IMR-90 (cell line): ENCODE results near the gene GSTA5. TPM values are rescaled to one million over a fixed set of nuclear protein-coding genes. Genes with fewer than 3 reads are reported as not detected.

Source experiments
- ATAC-seq: fragments of 200-7000 bp; cut with Tn5 transposase; 2 replicates; pipeline ENCODE4 v1.9.1; 2020; ENCODE audit warnings: low read depth, mild to moderate bottlenecking, moderate library complexity
- BruUV-seq: library from RNA; stranded (reverse); fragments of 400-500 nt; replicated peaks from 2 replicates; lab custom pipeline; 2021; lab: Mats Ljungman, UMichigan
- CTCF ChIA-PET: fragments of 300-600 bp; formaldehyde crosslinking; extraction: SDS; loops from one replicate; lab custom pipeline; 2021; ENCODE audit warnings: antibody characterized with exemption; lab: Yijun Ruan, JAX
- POLR2A ChIA-PET: fragments of 300-600 bp; sonication (Branson Sonifier 250); formaldehyde crosslinking; loops from one replicate; lab custom pipeline; 2022; ENCODE audit warnings: antibody characterized with exemption; ENCODE audit not compliant: unreplicated experiment; lab: Charles Lee
- DNase-seq: peaks from one replicate; pipeline ENCODE4 v3.0.0; 2013
- H2AFZ ChIP-seq: replicated peaks from 2 replicates; pipeline ENCODE3; 2013; ENCODE audit warnings: low read length, mild to moderate bottlenecking; ENCODE audit not compliant: poor library complexity
- H2AK5ac ChIP-seq: 2 replicates; pipeline ENCODE4 v1.6.1; 2013; ENCODE audit warnings: low read depth, low read length, inconsistent platforms
- H2AK9ac ChIP-seq: replicated peaks from 2 replicates; pipeline ENCODE3; 2013; ENCODE audit warnings: mild to moderate bottlenecking, low read depth, low read length, moderate library complexity; ENCODE audit not compliant: poor library complexity
- H2BK120ac ChIP-seq: 2 replicates; pipeline ENCODE4 v1.6.1; 2013; ENCODE audit warnings: low read depth, low read length, inconsistent platforms
- H2BK15ac ChIP-seq: 3 replicates; pipeline ENCODE4 v1.6.1; 2013; ENCODE audit warnings: low read depth, low read length, inconsistent platforms
- H2BK20ac ChIP-seq: 2 replicates; pipeline ENCODE4 v1.6.1; 2013; ENCODE audit warnings: low read depth, mild to moderate bottlenecking, inconsistent platforms, low read length, moderate library complexity
- H2BK5ac ChIP-seq: 2 replicates; pipeline ENCODE4 v1.6.1; 2013; ENCODE audit warnings: mild to moderate bottlenecking, low read depth, low read length, inconsistent platforms; ENCODE audit not compliant: poor library complexity, severe bottlenecking
- H3K14ac ChIP-seq: replicated peaks from 2 replicates; pipeline ENCODE4 v1.6.1; 2013; ENCODE audit warnings: low read depth, low read length, inconsistent platforms
- H3K18ac ChIP-seq: 2 replicates; pipeline ENCODE4 v1.6.1; 2013; ENCODE audit warnings: low read depth, low read length, control low read depth
- H3K23ac ChIP-seq: 2 replicates; pipeline ENCODE4 v1.6.1; 2013; ENCODE audit warnings: low read depth, low read length, inconsistent platforms
- H3K27ac ChIP-seq: 2 replicates; pipeline ENCODE4 v1.5.1; 2013; ENCODE audit warnings: mild to moderate bottlenecking, control low read depth, low read length; ENCODE audit not compliant: insufficient read depth
- H3K27me3 ChIP-seq: 2 replicates; pipeline ENCODE4 v1.6.1; 2013; ENCODE audit warnings: low read length; ENCODE audit not compliant: control insufficient read depth, insufficient read depth
- H3K36me3 ChIP-seq: 2 replicates; pipeline ENCODE4 v1.6.1; 2013; ENCODE audit warnings: low read length, mixed read lengths; ENCODE audit not compliant: control insufficient read depth, insufficient read depth
- H3K4ac ChIP-seq: 2 replicates; pipeline ENCODE4 v1.6.1; 2013; ENCODE audit warnings: low read depth, low read length, inconsistent platforms
- H3K4me1 ChIP-seq: 2 replicates; pipeline ENCODE4 v1.6.1; 2013; ENCODE audit warnings: low read length, mixed read lengths; ENCODE audit not compliant: control insufficient read depth, insufficient read depth
- H3K4me2 ChIP-seq: 2 replicates; pipeline ENCODE4 v1.6.1; 2013; ENCODE audit warnings: low read depth, mild to moderate bottlenecking, control low read depth, low read length, moderate library complexity
- H3K4me3 ChIP-seq: 2 replicates; pipeline ENCODE4 v1.5.1; 2013; ENCODE audit warnings: low read depth, mild to moderate bottlenecking, control low read depth, low read length, moderate library complexity; ENCODE audit not compliant: insufficient read depth
- H3K56ac ChIP-seq: 2 replicates; pipeline ENCODE4 v1.6.1; 2013; ENCODE audit warnings: low read length, inconsistent platforms; ENCODE audit not compliant: insufficient read depth; ENCODE audit errors: extremely low read depth
- H3K79me1 ChIP-seq, 2 experiments: 2 replicates each; pipeline ENCODE4 v1.6.1; 2013; ENCODE audit warnings: low read length in 2 of 2, inconsistent platforms in 1 of 2, low read depth in 1 of 2
- H3K9ac ChIP-seq: 2 replicates; pipeline ENCODE4 v1.6.1; 2013; ENCODE audit warnings: low read depth, low read length, control low read depth
- H3K9me1 ChIP-seq: 2 replicates; pipeline ENCODE4 v1.6.1; 2013; ENCODE audit warnings: low read length, inconsistent platforms; ENCODE audit not compliant: insufficient read depth
- H3K9me3 ChIP-seq: 2 replicates; pipeline ENCODE4 v1.6.1; 2013; ENCODE audit warnings: low read length; ENCODE audit not compliant: control insufficient read depth, insufficient read depth
- H4K20me1 ChIP-seq: 2 replicates; pipeline ENCODE4 v1.6.1; 2013; ENCODE audit warnings: low read length, inconsistent platforms; ENCODE audit not compliant: insufficient read depth
- H4K5ac ChIP-seq: 2 replicates; pipeline ENCODE4 v1.6.1; 2013; ENCODE audit warnings: mild to moderate bottlenecking, low read depth, low read length, control low read depth
- H4K8ac ChIP-seq, 2 experiments: 2 replicates each; pipeline ENCODE4 v1.6.1; 2013; ENCODE audit warnings: low read depth in 2 of 2, low read length in 2 of 2, control low read depth in 1 of 2, inconsistent platforms in 1 of 2
- H4K91ac ChIP-seq: 2 replicates; pipeline ENCODE4 v1.6.1; 2013; ENCODE audit warnings: low read depth, low read length, inconsistent platforms; ENCODE audit not compliant: insufficient read depth
- BHLHE40 ChIP-seq: fragments of 150-350 bp; IDR thresholded peaks from 2 replicates; pipeline ENCODE4 v1.6.1; 2016; ENCODE audit warnings: mild to moderate bottlenecking, low read depth, low read length
- CEBPB ChIP-seq: IDR thresholded peaks from 2 replicates; pipeline ENCODE4 v1.6.1; 2012; ENCODE audit warnings: low read depth, low read length, improper control_type of control experiment
- CHD1 ChIP-seq: IDR thresholded peaks from 2 replicates; pipeline ENCODE4 v1.6.1; 2012; ENCODE audit warnings: low read depth, low read length, improper control_type of control experiment
- CTCF ChIP-seq: conservative IDR thresholded peaks from 2 replicates; pipeline ENCODE4 v1.5.1; 2012; ENCODE audit warnings: mild to moderate bottlenecking, low read depth, low read length, improper control_type of control experiment
- FOS ChIP-seq: fragments of 150-350 bp; IDR thresholded peaks from 2 replicates; pipeline ENCODE4 v1.6.1; 2016; ENCODE audit warnings: low read depth, low read length
- MAFK ChIP-seq: IDR thresholded peaks from 2 replicates; pipeline ENCODE4 v1.6.1; 2012; ENCODE audit warnings: low read depth, low read length, improper control_type of control experiment
- MAZ ChIP-seq: IDR thresholded peaks from 2 replicates; pipeline ENCODE4 v1.6.1; 2012; ENCODE audit warnings: low read depth, mild to moderate bottlenecking, low read length, improper control_type of control experiment, moderate library complexity, borderline replicate concordance
- MXI1 ChIP-seq: IDR thresholded peaks from 2 replicates; pipeline ENCODE4 v1.6.1; 2012; ENCODE audit warnings: low read depth, mild to moderate bottlenecking, low read length, moderate library complexity, borderline replicate concordance
- NFE2L2 ChIP-seq: fragments of 150-350 bp; IDR thresholded peaks from 2 replicates; pipeline ENCODE4 v1.6.1; 2016; ENCODE audit warnings: low read depth, mild to moderate bottlenecking, low read length
- POLR2A ChIP-seq: IDR thresholded peaks from 2 replicates; pipeline ENCODE4 v1.6.1; 2012; ENCODE audit warnings: mild to moderate bottlenecking, low read depth, low read length
- RAD21 ChIP-seq: IDR thresholded peaks from 2 replicates; pipeline ENCODE4 v1.6.1; 2012; ENCODE audit warnings: low read length, improper control_type of control experiment
- RCOR1 ChIP-seq: IDR thresholded peaks from 2 replicates; pipeline ENCODE4 v1.6.1; 2012; ENCODE audit warnings: mild to moderate bottlenecking, low read length, improper control_type of control experiment; ENCODE audit not compliant: insufficient replicate concordance
- RFX5 ChIP-seq: IDR thresholded peaks from 2 replicates; pipeline ENCODE4 v1.8.0; 2012; ENCODE audit warnings: low read depth, mild to moderate bottlenecking, low read length, moderate library complexity
- SMC3 ChIP-seq: fragments of 150-350 bp; IDR thresholded peaks from 2 replicates; pipeline ENCODE4 v1.6.1; 2016; ENCODE audit warnings: low read depth, mild to moderate bottlenecking, antibody characterized with exemption, low read length, moderate library complexity
- USF2 ChIP-seq: fragments of 150-350 bp; IDR thresholded peaks from 2 replicates; pipeline ENCODE4 v1.6.1; 2017; ENCODE audit warnings: mild to moderate bottlenecking, antibody characterized with exemption, low read length, low read depth
- WGBS, 2 experiments: methylation state at CpG; one replicate each; pipeline versions ENCODE4 v1.1.5 to v1.1.7; 2013; ENCODE audit warnings: missing lambda C conversion rate in 2 of 2; ENCODE audit not compliant: insufficient read length in 1 of 2; ENCODE audit errors: extremely low coverage in 2 of 2; 5-methylcytosine and 5-hydroxymethylcytosine counted together
- dilution Hi-C: fragments of 300-500 bp; cut with HindIII; formaldehyde crosslinking; loops from one replicate; pipeline ENCODE4 v1.14.3; 2018; ENCODE audit warnings: low sequenced_read_pairs; ENCODE audit not compliant: unreplicated experiment
- in situ Hi-C: fragments of 300-500 bp; cut with MboI; formaldehyde crosslinking; loops from 3 replicates; pipeline ENCODE4 v1.14.3; 2019; ENCODE audit warnings: low sequenced_read_pairs, inconsistent platforms, mixed read lengths
- intact Hi-C: fragments of 100-400 bp; cut with micrococcal nuclease; formaldehyde crosslinking; loops from 2 replicates; pipeline ENCODE4 v1.10.0; 2022
- polyA plus RNA-seq, 3 experiments: library from polyadenylated mRNA; depleted of rRNA; stranded (reverse); fragments of >200 nt; gene quantifications; 2 replicates each; pipeline ENCODE4 v1.2.3, GENCODE V29; 2012; ENCODE audit warnings: low replicate concordance in 1 of 3
- total RNA-seq: library from RNA; depleted of rRNA; stranded (reverse); fragments of >200 nt; gene quantifications from 2 replicates; pipeline ENCODE4 v1.2.3, GENCODE V29; 2012
- TF ChIP-seq, protein P1 (sequence below): fragments of 150-350 bp; IDR thresholded peaks from 2 replicates; pipeline ENCODE4 v1.6.1; 2016; ENCODE audit warnings: low read depth, mild to moderate bottlenecking, low read length, moderate library complexity, borderline replicate concordance

Gene GSTA5
- total and polyA plus RNA-seq, 2 of the 4 experiments (the other 2 are of a cell fraction) = not detected

DNA sequence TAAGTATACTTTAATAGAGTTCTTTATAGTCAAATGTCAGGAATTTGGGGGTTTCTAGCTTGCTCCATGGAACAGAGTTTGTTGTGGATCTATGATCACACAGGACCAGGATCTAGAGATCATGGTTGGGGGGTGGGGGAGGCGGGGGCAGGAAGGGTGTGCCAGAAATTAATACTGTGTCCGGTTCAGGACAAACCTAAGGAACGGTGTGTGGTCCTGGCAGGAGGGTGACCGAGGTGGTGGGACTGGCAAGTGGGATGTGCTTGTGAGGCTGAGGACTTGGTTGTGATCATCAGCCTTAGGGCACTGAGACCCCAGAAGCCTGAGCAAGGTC, 41.0 kb upstream of the GSTA5 start:
- H4K20me1 ChIP-seq = no peaks in the 10 kb centered on the region
- no peak overlapping the region for H4K91ac ChIP-seq
- H4K8ac ChIP-seq = peak overlapping the region in 1 of 2 experiments; percentile 75; a peak in 2 of 4 replicates
- no peak overlapping the region for H4K5ac ChIP-seq
- peak overlapping the region; percentile 22 for H2AFZ ChIP-seq
- no peaks in the 10 kb centered on the region for H3K9me3 ChIP-seq
- H3K56ac ChIP-seq = no peak overlapping the region
- ATAC-seq = no peak
- H3K79me1 ChIP-seq = no peaks in the 10 kb centered on the region
- H3K4me2 ChIP-seq = no peak overlapping the region; the same call in 1 of the 2 replicates
- H3K4me1 ChIP-seq = peaks cover 7% of the 10 kb centered on the region
- H3K23ac ChIP-seq = no peak overlapping the region
- H3K9me1 ChIP-seq = peaks cover 4% of the 10 kb centered on the region
- no peak overlapping the region for H3K18ac ChIP-seq
- H3K27ac ChIP-seq = no peak overlapping the region
- no TSS peak for BruUV-seq
- no peak overlapping the region; the same call in 1 of the 2 replicates for H2AK5ac ChIP-seq
- no peak overlapping the region for H3K4me3 ChIP-seq
- no peaks in the 10 kb centered on the region for H3K27me3 ChIP-seq
- in situ Hi-C loops = no loop called here
- dilution Hi-C loops = no loop called here
- peak overlapping the region; percentile 46; the same call in 1 of the 2 replicates for H2BK120ac ChIP-seq
- H3K36me3 ChIP-seq = no peaks in the 10 kb centered on the region
- no peak overlapping the region for H3K9ac ChIP-seq
- ChIA-PET CTCF (interaction anchor here (1.0 kb wide), 1 partner anchor 156 kb away, joined by 3 read pairs; no protein-coding TSS in a partner anchor), POLR2A (no interaction called here)
- peak overlapping the region; percentile 97; the same call in 1 of the 2 replicates for H3K4ac ChIP-seq
- no peak for TF ChIP-seq RCOR1
- no peak for TF ChIP-seq MXI1
- TF ChIP-seq NFE2L2 = no peak
- TF ChIP-seq BHLHE40 = no peak
- TF ChIP-seq RFX5 = no peak
- TF ChIP-seq POLR2A = no peak
- no peak for TF ChIP-seq FOS
- TF ChIP-seq, protein P1, sequence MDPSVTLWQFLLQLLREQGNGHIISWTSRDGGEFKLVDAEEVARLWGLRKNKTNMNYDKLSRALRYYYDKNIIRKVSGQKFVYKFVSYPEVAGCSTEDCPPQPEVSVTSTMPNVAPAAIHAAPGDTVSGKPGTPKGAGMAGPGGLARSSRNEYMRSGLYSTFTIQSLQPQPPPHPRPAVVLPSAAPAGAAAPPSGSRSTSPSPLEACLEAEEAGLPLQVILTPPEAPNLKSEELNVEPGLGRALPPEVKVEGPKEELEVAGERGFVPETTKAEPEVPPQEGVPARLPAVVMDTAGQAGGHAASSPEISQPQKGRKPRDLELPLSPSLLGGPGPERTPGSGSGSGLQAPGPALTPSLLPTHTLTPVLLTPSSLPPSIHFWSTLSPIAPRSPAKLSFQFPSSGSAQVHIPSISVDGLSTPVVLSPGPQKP = no peak
- no peak for TF ChIP-seq USF2
- no peak for TF ChIP-seq MAZ
- no peak for TF ChIP-seq MAFK
- TF ChIP-seq RAD21 = no peak
- TF ChIP-seq CHD1 = no peak
- no peak for TF ChIP-seq SMC3
- TF ChIP-seq CEBPB = no peak
- no peak for TF ChIP-seq CTCF
- DNase-seq = no peak
- H3K14ac ChIP-seq = no peak overlapping the region
- intact Hi-C loops = loop anchor here (5.0 kb wide), 1 partner anchor 96 kb away; no protein-coding TSS in a partner anchor
- no peak overlapping the region for H2BK5ac ChIP-seq
- no peak overlapping the region for H2BK20ac ChIP-seq
- no peak overlapping the region for H2AK9ac ChIP-seq
- 0 out of 3 replicates have a peak overlapping the region, but pooled peaks have one; percentile 100 for H2BK15ac ChIP-seq
- WGBS, 2 experiments = 67% methylated on average over 1 of the region's 4 CpGs; no CpG with 5 or more reads in 1 of the 2 experiments
